Measurements from ENCODE around the gene SLC10A6.
A peak's percentile ranks its signal among the peaks of the same experiment; 100 is the strongest.

The SLC10A6 gene

DNA sequence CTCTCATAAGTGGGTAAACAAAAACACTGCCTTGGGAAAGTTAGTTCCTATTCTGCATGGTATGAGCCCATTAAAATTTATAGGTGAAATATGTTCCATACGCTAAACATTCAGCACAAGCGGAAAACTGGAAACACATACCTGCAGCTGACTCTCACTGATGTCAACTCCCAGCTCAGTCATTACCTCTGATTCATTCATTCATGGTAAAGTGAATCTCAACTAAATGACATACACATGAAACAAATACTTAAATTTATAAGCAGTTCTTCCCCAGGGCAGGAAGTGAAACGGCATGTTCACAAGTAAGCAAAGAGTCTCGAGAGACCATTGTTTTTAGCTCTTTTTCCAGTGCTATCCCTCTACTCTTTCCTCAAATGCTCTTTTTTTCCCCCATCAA lies 1.6 kb downstream of the SLC10A6 start:
- DNase-seq (ENCODE audit: low spot score) = no peak

DNA sequence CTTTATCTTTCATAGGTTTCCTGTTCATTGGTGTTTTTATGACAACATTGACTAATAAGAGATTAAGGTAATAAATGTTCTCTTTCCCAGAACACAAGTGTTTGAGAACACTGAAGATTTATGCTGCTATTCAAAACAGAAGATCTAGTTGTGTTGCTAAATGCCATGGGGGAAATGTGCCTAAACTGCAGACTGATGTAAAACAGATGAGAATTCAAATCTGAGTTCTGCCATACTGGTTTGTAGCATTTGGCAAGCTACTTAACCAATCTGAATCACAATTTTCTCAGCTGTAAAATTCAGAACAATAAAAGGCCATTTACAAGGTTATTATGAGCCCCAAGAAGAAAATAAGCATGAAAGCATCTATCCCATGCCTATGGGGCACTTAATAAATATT lies 2.3 kb downstream of the SLC10A6 start:
- DNase-seq (ENCODE audit: low spot score) = no peak

DNA sequence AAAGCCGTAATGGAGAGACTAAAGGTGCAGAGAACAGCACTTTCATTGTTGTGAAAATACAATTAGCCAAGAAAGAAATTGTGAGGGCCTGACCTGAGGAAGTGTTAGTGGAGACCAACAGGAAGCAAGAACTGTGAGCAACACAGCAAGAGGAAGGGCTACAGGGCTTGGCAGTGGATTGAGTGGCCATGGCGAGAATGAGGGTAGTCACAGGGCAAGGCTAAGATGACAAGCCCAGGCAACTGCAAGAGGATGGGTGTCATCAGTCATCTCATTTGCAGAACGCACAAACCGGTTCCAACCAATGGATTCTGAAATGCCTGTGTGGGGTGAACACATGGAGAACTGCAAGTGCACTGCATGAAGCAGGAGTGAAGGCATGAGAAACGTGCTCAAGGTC lies 3.6 kb downstream of the SLC10A6 start:
- no peak for DNase-seq (ENCODE audit: low spot score)

DNA sequence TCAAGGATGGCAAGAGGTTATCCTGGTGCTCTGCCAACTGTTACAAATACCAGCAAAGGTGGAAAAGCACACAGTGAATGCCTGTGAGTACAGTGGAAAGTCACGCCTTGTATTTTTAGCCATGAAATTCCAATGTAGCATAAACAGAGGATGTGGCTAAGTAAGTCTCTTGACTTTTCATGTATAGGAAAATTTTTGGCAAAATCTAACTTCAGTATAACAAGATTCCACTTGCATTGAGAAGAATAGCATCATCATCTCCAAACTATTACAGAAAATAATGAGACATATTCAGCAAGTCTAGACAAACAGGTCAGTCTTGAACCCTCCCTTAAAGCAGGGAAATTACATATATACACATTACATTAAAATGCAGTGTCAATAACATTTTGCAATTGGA lies 7.9 kb downstream of the SLC10A6 start:
- no peak for DNase-seq (ENCODE audit: low spot score)

DNA sequence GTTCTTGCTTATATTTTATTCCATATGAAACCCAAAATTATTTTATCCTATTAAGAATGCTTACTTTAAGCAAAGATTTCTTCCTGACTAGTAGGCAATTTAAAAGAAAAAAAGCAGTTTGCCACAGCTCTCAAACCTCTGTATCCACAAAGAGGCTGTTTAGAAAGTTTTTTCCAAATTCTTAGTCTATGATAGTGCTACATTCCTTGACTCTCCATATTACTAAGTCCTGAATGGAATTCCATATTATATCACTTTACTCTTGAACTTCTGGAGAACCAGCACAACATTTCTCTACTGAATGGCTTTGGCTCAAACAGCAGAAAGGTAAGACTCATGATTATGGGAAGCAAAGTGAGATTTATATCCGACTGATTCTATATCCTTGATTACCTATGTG lies 8.3 kb downstream of the SLC10A6 start:
- no peak for DNase-seq (ENCODE audit: low spot score)

DNA sequence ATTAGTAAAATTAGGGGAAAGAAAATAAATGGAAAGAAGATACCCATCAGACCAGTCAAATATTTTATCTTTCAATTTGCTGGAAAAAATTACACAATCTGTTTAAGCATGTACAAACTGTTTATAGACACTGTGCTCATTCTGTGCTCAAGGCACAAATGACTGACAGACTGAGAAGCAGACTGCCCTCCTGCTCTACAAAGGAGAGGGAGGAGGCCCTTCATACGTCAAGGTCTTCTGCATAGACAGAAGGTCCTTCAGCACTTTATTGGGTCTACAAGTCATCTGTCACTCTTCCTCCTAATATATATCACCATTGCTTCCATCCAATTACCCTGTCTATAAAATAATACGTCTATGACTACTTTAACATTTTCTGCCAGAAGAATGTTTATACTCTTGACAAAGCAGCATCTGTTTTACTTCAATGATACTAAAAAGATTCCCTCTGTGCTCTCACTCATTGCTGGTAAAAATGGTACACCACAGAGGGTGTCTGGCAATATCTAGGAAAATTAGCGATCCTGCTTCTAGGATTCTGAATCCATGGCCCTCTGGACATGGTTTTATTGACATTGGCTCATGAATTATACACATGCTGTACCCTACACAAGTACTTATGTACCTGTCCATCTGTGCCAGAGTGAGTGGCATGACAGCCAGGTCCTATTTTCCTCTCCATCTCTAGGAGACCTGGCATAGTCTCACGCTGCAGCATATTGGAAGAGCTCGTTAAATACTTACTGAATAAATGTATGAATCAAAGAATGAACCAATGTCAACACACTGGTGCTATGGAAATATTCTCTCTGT lies 11.3 kb downstream of the SLC10A6 start:
- no peak for DNase-seq (ENCODE audit: low spot score)

DNA sequence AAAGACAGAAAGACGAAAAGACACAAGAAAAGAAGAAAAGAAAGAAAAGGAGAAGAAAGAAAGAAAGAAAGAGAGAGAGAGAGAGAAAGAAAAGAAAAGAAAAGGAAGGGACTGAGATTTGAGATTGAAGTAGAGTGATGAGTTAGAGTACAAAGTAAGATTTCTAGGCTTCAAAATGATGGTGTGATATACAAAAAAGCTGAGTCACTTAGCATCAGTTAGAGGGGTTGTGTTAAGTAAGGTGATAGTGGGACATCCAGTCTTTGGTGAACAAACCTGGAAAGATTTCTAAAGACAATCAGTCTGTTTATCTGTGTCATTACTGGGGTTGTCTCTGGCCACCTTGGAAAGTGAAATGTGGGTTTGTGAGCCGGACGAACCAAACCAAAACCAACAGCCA lies 13.5 kb downstream of the SLC10A6 start:
- DNase-seq (ENCODE audit: low spot score) = no peak

DNA sequence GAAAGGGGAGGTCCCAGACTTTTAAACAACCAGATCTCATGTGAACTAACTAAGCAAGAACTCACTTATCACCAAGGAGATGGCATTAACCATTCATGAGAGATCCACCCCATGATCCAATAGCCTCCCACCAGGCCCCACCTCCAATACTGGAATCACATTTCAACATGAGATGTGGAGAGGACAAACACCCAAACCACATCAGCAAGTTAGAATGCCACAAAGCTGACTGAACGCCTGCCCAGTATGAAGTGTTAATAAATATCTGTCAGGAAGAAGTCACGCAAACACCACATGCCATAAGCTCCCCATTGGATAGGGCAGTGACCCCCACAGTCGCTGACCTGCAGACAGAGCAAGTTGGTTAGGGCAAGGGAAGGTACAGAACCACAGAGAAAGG lies 14.3 kb downstream of the SLC10A6 start:
- peak; percentile 71 for DNase-seq (ENCODE audit: low spot score)

DNA sequence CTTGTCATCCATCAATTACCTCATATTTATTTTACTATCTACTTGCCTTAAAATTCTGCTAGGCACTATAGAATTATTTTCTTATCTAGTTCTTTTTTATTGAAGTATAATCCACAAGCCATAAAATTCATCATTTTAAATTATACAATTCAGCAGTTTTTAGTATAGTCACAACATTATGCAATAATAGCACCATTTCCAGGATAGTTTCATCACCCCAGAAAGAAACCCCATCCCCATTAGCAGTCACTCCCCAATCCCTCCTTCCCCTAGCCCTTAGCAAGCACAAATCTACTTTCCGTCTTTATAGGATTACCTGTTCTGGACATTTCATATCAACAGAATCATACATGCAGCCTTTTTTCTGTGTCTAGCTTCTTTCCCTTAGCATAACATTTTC lies 15.6 kb downstream of the SLC10A6 start:
- DNase-seq (ENCODE audit: low spot score) = no peak

DNA sequence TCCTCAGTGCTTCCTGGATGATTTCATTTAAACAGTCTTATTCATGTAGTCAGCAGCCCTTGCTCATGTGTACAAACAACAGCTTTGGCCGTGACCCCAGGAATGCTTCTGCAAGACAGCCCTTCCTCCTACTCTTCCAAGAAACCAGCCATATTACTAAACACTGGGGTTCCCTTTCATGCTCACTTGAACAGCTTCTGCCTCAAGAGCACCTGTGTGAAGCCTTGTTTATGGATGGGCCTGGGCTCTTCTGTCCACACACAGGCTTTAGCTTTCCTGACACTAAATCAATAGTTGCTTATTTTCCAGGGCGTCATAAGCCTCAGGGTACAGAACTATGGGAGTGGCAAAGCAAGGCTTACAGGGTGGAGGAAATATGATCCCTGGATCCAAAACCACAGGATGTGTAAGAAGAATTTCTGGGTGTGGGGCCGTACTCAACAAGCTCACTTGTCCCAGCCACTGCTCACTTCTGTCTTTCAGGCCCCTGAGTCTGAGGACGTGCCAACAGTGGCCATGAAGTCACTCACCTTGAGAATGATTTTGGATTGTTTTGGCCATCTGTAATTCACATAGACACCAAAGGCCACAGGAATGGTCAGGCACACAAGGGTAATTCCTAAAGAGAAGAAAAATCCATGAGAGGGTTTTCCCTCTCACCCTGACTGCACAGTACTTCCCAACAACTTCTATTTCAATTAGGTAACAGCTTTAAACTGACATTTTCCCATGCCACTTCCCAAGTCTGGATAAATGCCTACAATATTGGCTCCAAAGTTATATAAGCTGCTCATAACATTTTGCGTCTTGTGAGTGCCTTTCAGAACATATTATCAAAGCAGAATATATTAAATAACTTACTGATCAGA lies 17.7 kb downstream of the SLC10A6 start:
- peak; percentile 82 for DNase-seq (ENCODE audit: low spot score)

DNA sequence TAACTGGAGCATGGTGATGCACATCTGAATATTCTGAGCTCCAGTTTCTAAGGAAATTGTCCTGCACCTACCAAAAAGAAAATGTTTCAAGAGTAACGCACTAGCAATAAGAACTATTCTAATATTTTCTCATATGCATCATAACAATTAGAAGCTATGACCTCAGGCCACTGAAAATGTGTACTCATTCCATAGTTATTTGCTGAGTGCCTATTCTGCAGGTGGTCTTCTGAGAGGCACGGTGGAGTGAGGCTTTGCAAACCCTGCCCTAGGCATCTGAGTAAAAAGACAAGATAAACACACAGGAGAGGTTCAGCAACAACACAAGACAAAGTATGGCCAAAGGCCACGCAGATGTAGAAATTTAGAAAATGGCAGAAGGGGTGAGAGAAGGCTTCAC lies 23.7 kb downstream of the SLC10A6 start:
- no peak for DNase-seq (ENCODE audit: low spot score)

DNA sequence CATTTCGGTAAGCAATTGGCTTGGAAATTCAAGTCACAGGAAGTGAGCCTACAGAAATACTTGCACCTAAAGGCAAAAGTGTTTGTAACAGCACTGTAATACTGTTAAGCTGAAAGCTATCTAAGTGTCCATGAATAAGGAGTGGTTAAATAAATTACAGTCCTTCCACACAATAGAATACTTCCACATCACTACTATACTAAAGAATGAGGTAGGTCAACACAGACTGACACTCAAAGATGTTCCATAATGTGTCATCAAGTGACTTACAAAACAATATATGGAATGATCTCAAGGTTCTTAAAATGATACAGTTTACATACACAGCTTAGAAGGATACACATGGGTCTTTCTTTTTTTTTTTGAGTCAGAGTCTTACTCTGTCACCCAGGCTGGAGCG lies 27.0 kb downstream of the SLC10A6 start:
- DNase-seq (ENCODE audit: low spot score) = no peak

DNA sequence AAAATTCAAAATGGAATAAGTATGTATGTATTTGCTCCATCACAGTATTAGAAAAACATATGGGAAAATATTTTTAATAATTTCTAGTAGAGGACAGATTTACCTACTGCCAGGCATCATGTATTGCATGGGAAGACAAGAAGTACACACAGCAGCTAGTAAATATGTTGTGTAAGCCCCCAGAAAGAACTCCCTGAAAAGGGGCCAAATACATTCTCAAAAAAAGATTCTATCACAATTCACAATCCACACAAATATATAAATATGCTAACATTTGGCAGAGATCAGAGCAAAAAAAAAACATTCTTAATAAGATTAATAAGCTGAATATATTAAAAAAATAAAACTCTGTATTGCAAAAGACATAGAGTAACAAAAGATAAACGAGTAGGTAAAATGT lies 28.0 kb downstream of the SLC10A6 start:
- DNase-seq (ENCODE audit: low spot score) = no peak

DNA sequence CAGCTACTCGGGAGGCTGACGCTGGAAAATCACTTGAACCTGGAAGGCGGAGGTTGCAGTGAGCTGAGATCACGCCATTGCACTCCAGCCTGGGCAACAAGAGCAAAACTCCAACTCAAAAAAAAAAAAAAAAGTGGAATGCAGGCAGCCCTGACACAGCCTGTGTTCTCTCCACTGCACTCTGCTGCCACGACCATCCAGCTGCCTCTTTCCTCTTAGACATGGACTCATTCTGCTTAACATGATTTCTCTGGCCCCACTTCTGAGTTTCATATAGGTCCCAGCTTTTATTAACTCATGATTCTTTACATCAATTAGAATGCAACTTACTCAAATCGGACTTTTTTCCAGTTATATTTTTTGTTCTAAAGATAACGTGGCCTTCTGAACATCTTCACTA lies 29.6 kb downstream of the SLC10A6 start:
- no peak for DNase-seq (ENCODE audit: low spot score)

DNA sequence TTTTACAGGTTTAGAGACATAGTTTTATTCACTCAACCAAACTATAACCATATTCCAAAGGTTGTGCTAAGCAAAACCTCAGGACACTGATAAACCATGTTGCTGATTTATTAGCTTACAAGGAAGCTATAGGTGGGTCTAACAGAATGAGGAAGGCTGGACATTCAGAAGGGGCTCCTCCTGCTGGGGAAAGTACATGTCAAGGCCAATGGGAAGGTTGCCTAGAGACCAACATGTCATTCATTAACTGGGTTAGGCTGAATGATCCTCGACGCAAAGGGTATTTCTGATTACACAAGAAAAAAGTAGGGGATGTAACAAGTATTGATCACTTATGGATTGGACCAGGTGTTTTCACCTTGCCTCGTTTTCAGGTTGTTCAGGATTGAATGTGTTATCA lies 30.3 kb downstream of the SLC10A6 start:
- no peak for DNase-seq (ENCODE audit: low spot score)

DNA sequence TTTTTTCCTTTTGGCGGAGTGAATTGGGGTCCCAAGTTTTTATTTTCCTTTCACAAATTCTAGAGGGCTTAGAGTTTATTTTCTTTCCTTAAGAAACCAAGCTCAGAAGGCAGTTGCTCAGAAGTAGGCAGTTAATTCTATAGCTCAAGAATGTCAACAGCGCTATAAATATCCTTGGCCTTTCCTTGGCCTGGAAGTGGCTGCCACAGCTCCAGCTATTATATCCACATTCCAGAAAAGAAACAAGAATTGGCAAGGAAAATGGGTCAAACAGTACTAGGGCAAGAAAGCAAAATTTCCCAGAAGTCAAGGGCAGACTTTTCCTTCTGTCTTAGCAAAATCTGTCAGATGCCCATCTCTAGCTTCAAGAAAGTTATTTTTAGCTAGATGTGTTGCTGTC lies 31.0 kb downstream of the SLC10A6 start:
- DNase-seq (ENCODE audit: low spot score) = no peak

DNA sequence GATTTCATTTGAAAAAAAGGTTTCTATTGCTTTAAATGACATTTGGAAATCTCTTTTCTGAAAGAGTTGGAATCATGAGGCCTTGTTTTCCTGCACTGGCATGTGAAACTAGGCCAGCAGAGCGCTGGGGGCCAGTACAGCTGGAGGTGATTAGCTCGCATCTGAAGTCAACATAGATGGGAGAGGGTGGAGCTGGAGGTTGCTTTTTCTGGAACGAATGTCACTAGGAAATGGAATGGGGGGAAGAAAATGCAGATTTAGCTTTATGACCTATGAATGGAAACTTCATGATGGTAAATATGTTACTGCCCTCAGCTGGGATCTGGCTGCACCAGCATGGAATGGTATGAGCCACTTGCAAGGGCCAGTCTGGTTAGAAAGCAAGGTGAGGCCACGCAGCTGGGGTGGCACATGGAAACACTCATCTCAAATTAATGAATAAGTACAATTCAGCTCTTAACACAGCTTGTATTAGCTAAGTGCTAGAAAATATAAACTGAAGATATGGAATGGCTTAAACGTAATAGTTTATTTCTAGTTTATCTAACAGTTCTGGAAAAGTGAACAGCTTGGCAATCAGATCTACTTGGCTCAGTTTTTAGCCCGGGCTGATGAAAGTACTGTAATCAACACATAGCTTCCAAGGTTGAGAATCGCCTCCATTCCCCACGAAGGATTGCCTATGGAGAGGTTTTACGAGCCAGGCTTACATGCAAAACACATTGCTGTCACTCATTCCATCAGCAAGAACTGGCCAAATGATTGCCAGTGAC lies 32.5 kb downstream of the SLC10A6 start:
- DNase-seq (ENCODE audit: low spot score) = no peak

DNA sequence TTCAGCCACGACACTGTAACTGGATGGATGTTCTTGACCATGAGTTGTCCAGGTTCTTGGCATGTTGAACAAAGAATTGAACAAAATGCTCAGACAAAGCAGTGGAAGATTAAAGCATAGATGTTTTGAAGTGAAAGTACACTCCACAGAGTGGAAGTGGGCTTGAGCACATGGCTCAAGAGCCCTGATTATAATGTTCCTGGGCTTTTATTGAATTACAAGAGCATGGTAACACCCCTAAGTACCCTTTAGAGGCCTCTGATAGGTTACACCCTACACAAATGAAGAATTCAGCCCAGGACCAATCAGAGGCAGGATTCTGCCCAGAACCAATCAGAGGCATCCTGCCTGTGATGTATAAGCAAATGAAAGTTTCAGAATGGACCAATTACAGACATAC lies 33.5 kb downstream of the SLC10A6 start:
- no peak for DNase-seq (ENCODE audit: low spot score)

DNA sequence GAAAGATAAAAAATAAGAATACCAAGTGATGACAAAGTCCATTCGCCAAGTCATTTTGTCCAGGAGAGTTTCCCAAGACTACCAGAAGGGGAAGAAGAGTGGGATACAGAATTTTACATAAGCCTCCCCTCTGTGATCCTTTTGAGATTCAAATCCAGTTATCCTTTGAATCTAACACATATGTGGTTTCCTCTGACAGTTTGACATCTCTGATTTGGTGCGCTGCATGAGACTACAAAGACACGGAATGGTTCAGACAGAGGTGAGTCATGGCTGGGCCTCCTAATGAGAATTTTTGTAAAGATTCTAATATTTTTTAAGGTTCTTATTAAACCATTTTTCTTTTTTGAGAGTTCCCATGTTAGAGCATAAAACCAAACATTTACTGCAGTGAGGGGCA lies 38.3 kb downstream of the SLC10A6 start:
- no peak for DNase-seq (ENCODE audit: low spot score)

DNA sequence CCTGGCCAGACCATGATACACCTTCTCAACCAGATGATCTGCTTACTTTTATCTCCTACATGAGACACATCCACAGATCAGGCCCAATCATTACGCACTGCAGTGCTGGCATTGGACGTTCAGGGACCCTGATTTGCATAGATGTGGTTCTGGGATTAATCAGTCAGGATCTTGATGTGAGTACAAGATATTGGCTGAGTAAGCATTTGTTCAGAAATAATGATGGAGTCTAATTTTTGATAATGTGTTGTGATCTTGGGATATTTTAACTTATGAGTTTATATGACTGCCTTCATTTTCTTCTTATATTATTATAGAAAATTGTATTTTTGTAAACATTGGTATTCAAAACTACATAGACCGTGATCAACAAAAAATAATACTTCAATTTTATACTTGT lies 39.4 kb downstream of the SLC10A6 start:
- no peak for DNase-seq (ENCODE audit: low spot score)

DNA sequence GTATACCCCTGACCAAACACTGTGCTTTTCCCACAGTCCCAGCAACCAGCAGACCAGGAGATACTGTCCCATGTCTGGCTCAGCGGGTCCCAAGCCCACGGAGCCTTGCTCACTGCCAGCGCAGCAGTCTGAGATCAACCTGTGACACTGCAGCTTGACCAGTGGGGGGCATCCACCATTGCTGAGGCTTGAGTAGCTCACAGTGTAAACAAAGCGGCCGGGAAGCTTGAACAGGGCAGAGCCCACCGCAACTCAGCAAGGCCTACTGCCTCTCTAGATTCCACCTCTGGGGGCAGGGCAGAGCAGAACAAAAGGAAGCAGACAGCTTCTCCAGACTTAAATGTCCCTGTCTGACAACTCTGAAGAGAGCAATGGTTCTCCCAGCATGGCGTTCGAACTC lies 58.1 kb downstream of the SLC10A6 start:
- no peak for DNase-seq (ENCODE audit: low spot score)

DNA sequence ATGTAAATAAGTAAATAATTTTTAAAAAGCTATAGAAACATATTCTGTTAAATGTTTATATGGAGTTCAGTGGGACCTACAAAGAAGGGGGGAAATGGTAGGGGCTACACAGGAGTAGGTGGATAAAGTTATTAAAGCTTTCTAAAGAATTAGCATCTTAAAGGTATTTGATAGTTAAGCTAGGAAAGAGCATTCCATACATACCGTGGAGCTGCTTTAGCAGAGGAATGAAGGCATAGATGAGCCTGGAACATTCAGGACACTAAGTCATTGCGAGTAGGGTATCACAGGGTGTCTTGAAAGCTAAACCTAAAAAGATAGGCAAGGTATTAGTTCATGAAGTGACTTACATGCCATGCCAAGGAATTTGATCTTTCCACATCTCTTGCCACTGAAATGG lies 60.4 kb downstream of the SLC10A6 start:
- DNase-seq (ENCODE audit: low spot score) = no peak

DNA sequence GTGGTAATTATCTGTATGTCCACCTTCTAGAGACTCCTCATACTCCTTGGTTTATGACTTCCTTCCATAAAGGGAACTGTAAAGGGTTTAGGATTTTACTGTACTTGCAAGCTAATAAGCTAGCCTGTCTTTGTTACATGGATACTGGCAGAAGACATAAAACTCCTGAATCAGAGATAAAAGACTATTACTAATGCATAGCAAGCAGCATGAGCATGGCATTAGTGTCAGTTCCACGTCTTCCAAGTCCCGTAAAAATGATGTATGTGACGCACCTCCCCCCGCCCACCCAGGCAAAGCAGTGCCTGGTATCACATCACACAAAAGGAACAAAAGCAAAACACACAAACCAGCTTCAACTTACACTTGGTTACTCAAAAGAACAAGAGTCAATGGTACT lies 71.0 kb downstream of the SLC10A6 start:
- DNase-seq (ENCODE audit: low spot score) = no peak
